Epithelial cell of esophagus (primary cell): ENCODE data around the gene TSHZ2.
"Not testable (repeated sequence)": the region's sequence is repeated elsewhere in the genome, so short reads cannot be mapped to it uniquely, and the experiment has no call there.

Experiments
- DNase-seq: peaks from one replicate; pipeline ENCODE4 v3.0.0; 2010; ENCODE audit warnings: low read depth
- H3K4me3 ChIP-seq: 2 replicates; pipeline ENCODE4 v1.5.1; 2011; ENCODE audit warnings: mild to moderate bottlenecking, low read length, control low read depth
- TF ChIP-seq, protein P1 (sequence below): IDR thresholded peaks from 2 replicates; pipeline ENCODE4 v1.5.1; 2011; ENCODE audit warnings: low read depth, mild to moderate bottlenecking, low read length, control low read depth, inconsistent platforms; ENCODE audit not compliant: insufficient read depth; ENCODE audit errors: missing control alignments

TSHZ2 gene

DNA sequence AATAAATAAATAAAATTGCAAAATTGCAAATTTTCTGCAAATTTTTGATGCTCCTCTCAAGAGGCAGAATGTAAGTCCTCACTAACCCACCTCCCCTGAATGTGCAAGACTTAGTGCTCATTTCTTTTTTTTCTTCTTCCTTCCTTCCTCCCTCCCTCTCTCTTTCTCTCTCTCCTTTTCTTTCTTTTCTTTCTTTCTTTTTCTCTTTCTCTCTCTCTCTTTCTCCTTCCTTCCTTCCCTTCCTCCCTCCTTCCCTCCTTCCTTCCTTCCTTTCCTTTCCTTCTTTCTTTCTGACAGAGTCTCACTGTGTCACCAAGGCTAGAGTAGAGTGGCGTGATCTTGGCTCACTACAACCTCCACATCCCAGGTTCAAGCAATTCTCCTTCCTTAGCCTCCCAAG is 561.3 kb downstream of the TSHZ2 start:
- DNase-seq, result no peak
- TF ChIP-seq, protein P1, sequence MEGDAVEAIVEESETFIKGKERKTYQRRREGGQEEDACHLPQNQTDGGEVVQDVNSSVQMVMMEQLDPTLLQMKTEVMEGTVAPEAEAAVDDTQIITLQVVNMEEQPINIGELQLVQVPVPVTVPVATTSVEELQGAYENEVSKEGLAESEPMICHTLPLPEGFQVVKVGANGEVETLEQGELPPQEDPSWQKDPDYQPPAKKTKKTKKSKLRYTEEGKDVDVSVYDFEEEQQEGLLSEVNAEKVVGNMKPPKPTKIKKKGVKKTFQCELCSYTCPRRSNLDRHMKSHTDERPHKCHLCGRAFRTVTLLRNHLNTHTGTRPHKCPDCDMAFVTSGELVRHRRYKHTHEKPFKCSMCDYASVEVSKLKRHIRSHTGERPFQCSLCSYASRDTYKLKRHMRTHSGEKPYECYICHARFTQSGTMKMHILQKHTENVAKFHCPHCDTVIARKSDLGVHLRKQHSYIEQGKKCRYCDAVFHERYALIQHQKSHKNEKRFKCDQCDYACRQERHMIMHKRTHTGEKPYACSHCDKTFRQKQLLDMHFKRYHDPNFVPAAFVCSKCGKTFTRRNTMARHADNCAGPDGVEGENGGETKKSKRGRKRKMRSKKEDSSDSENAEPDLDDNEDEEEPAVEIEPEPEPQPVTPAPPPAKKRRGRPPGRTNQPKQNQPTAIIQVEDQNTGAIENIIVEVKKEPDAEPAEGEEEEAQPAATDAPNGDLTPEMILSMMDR, result no peak
- no peak overlapping the region for H3K4me3 ChIP-seq

DNA sequence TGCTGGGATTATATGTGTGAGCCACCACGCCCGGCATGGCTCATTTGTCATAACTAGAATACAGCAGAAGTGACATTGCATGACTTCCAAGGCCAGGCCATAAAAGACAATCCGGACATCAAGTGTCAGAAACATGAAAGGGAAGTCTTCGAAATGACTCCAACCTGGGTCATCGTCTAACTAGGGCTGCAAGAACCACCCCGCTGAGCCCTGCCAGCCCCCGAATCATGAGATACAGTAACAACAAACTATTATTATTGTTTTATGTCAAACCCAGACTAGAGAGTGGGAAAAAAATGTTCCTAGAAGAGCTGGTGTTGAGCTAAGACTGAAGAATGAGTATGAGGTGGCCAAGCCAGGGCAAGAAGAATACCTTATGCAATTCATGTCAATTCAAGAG is 561.9 kb downstream of the TSHZ2 start:
- no peak for DNase-seq
- TF ChIP-seq, protein P1, result no peak
- no peak overlapping the region for H3K4me3 ChIP-seq

DNA sequence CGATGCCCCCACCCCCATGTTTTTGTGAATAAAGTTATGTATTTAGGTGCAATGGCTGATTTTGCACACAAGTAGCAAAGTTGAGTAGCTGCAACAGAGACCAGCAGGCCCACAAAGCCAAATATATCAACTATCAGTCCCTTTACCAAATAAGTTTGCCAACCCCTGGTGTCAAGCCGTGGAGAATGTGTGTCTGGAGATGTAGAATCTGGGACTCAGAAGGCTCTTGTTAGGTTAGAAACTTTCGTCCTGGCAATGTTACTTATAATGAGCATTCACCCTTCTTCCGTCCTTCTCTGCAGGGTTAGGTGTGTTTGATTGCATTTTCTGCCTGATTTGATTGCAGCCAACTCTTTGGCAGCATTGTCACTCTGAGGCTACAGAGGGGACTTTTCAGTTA is 563.7 kb downstream of the TSHZ2 start:
- TF ChIP-seq, protein P1, result no peak
- H3K4me3 ChIP-seq, result no peak overlapping the region
- no peak for DNase-seq

DNA sequence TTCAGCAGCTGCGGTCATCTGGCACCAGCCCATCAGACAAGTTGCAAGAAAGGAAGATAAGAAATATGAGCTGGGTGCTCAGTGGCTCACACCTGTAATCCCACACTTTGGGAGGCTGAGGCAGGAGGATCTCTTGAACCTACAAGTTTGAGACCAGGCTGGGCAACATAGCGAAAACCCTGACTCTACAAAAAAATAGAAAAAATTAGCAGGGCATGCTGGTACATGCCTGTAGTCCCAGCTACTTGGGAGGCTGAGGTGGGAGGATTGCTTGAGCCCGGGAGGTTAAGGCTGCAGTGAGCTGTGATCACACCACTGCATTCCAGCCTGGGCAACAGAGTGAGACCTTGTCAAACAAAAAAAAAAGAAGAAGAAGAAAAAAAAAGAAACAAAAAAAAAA is 564.2 kb downstream of the TSHZ2 start:
- not testable (repeated sequence) for H3K4me3 ChIP-seq, DNase-seq

DNA sequence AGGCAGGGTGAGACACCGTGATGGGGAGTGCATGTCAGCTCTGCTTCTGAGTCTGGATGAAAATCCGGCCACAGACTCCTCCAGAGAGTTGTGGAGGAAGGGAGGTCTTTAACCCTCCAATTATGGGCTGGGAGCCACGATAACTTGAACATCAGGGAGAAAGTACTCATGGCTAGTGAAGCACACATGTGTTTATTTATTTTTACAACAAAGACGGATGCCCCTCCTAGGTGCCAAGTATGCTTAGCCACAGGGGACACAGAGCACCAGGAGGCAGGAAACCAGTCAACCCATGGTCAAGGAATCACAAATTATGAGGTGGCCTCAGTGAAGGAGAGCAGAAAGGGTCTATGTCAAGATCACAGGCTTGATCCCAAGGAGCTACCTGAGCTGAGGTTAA is 567.4 kb downstream of the TSHZ2 start:
- no peak for DNase-seq
- TF ChIP-seq, protein P1, result no peak

More for the DNA sequence above, 567.4 kb downstream of the TSHZ2 start:
- no peak overlapping the region for H3K4me3 ChIP-seq
